HepG2 (cell line): ENCODE measurements around the gene DMBT1. TPM values are rescaled to one million over a fixed set of nuclear protein-coding genes. Genes with fewer than 3 reads are reported as not detected.

ENCODE experiments used
- DPF2 ChIP-seq: sonication (generic); formaldehyde crosslinking; IDR thresholded peaks from 2 replicates; pipeline ENCODE4 v1.4.0; 2020; ENCODE audit warnings: mild to moderate bottlenecking, low read depth, missing genetic modification reagents, borderline replicate concordance
- GMEB1 ChIP-seq: sonication (generic); formaldehyde crosslinking; IDR thresholded peaks from 2 replicates; pipeline ENCODE4 v1.5.1; 2020; ENCODE audit warnings: missing genetic modification reagents, mild to moderate bottlenecking, borderline replicate concordance
- SNAI1 ChIP-seq: sonication (generic); formaldehyde crosslinking; IDR thresholded peaks from 2 replicates; pipeline ENCODE4 v1.5.0; 2020; ENCODE audit warnings: mild to moderate bottlenecking, missing genetic modification reagents, borderline replicate concordance
- TEAD3 ChIP-seq: optimal IDR thresholded peaks from 2 replicates; pipeline ENCODE3; 2016; ENCODE audit warnings: borderline replicate concordance
- ZNF230 ChIP-seq: sonication (generic); formaldehyde crosslinking; IDR thresholded peaks from 2 replicates; pipeline ENCODE4 v1.4.0; 2020; ENCODE audit warnings: mild to moderate bottlenecking, missing genetic modification reagents
- polyA plus RNA-seq, 8 experiments: library from polyadenylated mRNA; depleted of rRNA in 3 of 8; stranded (reverse) in 7 of 8; unstranded in 1 of 8; fragments of >200 nt; fragmentation: Illumina TruSeq in 4 of 8; extraction: Trizol in 4 of 8; gene quantifications; 2 replicates each; pipeline versions ENCODE4 v1.2.1 to v1.2.3, GENCODE V29; 2011 to 2016; ENCODE audit warnings: low read depth in 4 of 8, missing spikeins in 1 of 8, mixed read lengths in 1 of 8; ENCODE audit not compliant: insufficient read depth in 1 of 8
- total RNA-seq, 5 experiments: library from RNA; depleted of rRNA; stranded (reverse); fragments of >200 nt; fragmentation: Illumina TruSeq; extraction: Trizol; gene quantifications; 2 replicates each; pipeline ENCODE4 v1.2.3, GENCODE V29; 2016; ENCODE audit warnings: low read depth in 1 of 5
- TF ChIP-seq, protein P1 (sequence below), 2 experiments: fragments of 450-650 bp in 1 of 2; sonication (generic) in 1 of 2; formaldehyde crosslinking in 1 of 2; IDR thresholded peaks; 2 replicates each; pipeline versions ENCODE4 v1.6.1 to v1.8.0; 2016 to 2022; ENCODE audit warnings: antibody characterized with exemption in 1 of 2, mild to moderate bottlenecking in 1 of 2, missing genetic modification reagents in 1 of 2

DMBT1 gene
- total and polyA plus RNA-seq, 2 of the 13 experiments (the other 11 are each of a cell fraction or from before 2014, with no cell fraction given) = not detected

GRCh38 chr10:122576291-122576690 is 15.7 kb downstream of the DMBT1 start (continued):
- TF ChIP-seq, protein P1, sequence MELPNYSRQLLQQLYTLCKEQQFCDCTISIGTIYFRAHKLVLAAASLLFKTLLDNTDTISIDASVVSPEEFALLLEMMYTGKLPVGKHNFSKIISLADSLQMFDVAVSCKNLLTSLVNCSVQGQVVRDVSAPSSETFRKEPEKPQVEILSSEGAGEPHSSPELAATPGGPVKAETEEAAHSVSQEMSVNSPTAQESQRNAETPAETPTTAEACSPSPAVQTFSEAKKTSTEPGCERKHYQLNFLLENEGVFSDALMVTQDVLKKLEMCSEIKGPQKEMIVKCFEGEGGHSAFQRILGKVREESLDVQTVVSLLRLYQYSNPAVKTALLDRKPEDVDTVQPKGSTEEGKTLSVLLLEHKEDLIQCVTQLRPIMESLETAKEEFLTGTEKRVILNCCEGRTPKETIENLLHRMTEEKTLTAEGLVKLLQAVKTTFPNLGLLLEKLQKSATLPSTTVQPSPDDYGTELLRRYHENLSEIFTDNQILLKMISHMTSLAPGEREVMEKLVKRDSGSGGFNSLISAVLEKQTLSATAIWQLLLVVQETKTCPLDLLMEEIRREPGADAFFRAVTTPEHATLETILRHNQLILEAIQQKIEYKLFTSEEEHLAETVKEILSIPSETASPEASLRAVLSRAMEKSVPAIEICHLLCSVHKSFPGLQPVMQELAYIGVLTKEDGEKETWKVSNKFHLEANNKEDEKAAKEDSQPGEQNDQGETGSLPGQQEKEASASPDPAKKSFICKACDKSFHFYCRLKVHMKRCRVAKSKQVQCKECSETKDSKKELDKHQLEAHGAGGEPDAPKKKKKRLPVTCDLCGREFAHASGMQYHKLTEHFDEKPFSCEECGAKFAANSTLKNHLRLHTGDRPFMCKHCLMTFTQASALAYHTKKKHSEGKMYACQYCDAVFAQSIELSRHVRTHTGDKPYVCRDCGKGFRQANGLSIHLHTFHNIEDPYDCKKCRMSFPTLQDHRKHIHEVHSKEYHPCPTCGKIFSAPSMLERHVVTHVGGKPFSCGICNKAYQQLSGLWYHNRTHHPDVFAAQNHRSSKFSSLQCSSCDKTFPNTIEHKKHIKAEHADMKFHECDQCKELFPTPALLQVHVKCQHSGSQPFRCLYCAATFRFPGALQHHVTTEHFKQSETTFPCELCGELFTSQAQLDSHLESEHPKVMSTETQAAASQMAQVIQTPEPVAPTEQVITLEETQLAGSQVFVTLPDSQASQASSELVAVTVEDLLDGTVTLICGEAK (IDR thresholded peaks at IDR 0.05) = no peak
- TF ChIP-seq, protein P1 (CRISPR knock-in tag; IDR thresholded peaks at IDR 0.05) = no peak
- TF ChIP-seq ZNF230 (CRISPR knock-in tag) (no peak), DPF2 (CRISPR knock-in tag) (no peak), GMEB1 (CRISPR knock-in tag) (no peak), TEAD3 (CRISPR knock-in tag) (no peak), SNAI1 (CRISPR knock-in tag) (no peak)
